Ovary (tissue), 3 donors: ENCODE measurements around the gene PIEZO1.

Experiments used
- CTCF ChIP-seq, 3 donors: fragments of 450-650 bp in 2 of 3; fragments of 200-600 bp in 1 of 3; IDR thresholded peaks; one replicate each; pipeline versions ENCODE4 v1.5.1 to v1.8.0; 2016 to 2022; ENCODE audit warnings: antibody characterized with exemption in 3 of 3, mild to moderate bottlenecking in 1 of 3
- POLR2A ChIP-seq: fragments of 450-650 bp; IDR thresholded peaks from one replicate; pipeline ENCODE4 v1.6.1; 2017; ENCODE audit warnings: antibody characterized with exemption, mild to moderate bottlenecking, moderate library complexity
- donor health status: DM: no; HTN: no; CAD: no.

GRCh38 chr16:88830258-88830657 lies 45.2 kb upstream of the PIEZO1 start:
- TF ChIP-seq CTCF (IDR thresholded peaks at IDR 0.05) (no peak), POLR2A (no peak)
